ENCODE measurements around the gene ELF5.

The ELF5 gene

DNA sequence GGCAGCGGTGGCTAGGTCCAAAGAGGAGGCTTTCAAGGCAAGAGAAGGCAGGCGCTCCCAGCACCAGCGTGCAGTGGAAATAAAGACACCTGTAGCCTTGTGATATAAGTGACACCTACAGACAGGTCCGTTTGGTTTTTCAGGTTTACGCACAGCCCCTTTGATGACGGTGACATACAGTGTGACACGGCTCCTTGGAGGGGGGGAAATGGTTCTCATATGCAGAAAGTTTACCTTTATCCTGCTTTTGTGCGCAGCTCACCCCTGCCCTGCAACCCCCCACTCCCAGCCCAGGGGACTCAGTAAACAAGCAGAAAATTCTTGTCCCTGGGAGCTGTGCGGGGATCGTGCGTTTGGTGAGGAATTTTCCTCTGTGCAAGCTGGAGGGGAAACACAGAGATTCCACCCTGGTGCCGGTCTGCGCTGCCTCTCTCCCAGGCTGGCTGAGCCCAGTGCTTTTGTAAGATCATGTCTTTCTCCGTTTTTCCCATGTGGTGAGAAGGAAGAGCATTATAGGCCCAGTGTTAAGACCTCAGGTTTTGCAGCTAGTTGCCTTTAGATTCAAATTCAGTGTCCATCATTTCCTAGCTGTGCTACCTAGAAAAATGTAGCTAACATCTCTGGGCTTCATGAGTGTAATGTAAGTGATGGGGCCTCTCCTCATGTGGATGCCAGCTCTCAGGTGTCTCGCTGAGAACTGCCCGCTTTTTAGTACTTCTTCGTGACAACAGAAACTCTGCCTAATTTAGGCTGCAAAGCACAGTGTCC, at the start of gene ELF5:
Gene ELF5 (minus strand): TSS at position 113 of the 768 bp plus-strand sequence. CDS start 8,045 bp downstream, outside the sequence.
- no peak for DNase-seq

DNA sequence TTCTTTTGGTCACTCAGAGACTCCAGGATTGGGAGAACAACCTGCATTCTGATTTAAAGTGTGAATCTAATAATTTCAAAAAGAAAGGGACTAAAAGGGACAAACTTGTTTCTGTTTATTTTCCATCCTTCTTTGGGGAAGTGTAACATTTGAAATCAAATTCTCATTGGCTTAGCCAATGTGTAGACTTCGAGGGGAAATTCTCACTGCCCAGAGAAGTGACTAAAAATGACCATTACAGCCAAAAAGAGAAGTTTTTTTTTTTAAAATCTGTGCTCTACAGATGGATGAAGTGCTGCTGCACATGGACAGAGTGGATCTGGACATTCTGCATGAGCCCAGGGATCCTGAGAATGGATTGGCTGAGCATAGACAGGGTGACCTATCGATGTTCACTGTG, 49.4 kb upstream of the ELF5 start:
- DNase-seq, result no peak

DNA sequence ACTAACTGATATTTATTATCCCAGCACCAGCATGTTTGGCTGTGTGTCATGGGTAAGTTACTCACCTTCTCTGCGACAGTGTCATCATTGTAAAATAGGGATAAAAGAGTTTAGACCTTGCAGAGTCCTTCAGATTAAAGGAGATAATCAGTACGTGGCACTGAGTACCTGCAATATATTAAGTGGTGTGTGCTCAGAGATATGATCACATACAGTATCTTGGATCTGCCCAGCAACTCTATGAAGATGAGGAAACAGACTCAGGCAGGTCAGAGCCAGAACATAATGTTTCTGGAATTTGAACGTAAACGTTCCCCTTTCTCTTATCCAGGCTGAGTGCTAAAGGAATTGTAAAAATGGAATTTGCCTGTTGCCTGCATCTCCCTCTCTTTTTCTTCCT, 46.9 kb upstream of the ELF5 start:
- DNase-seq, result no peak

DNA sequence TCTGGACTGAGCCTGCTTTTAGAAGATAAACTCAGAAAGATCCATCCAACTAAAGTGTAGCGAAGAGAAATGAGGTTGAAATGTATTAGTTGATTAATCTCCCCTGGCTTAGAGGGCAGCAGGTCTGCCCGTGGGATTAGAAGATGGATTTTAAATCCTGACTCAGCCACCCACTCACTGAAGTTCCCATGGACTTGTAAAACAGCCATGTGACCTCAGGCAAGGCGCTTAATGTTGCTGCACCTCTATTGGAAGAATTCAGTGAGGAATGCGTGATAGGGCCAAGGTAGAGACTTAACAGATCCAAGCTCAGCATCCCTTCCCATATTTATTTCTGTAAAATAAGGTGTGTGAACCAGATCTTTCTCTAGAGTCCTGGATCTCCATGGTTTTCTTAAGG, 45.1 kb upstream of the ELF5 start:
- DNase-seq, result peak; percentile 65

DNA sequence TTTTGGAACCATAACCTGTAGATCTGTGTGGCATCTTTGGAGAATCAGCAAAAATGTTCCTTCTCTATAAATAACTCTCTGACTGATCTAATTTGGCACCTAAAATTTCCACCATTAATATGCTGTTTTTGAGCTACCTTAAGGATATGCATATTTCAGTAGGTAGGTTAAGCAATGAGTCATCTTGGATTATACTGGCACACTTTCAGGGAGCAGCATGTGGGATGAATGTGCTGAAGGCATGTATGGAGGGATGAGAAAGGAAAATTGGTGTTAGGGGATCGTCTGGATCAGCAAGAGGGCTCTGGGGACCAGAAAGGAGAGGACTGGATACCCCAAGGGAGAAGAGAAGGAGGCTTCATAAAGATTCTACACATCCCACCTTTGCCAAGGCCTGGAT, 44.6 kb upstream of the ELF5 start:
- no peak for DNase-seq

DNA sequence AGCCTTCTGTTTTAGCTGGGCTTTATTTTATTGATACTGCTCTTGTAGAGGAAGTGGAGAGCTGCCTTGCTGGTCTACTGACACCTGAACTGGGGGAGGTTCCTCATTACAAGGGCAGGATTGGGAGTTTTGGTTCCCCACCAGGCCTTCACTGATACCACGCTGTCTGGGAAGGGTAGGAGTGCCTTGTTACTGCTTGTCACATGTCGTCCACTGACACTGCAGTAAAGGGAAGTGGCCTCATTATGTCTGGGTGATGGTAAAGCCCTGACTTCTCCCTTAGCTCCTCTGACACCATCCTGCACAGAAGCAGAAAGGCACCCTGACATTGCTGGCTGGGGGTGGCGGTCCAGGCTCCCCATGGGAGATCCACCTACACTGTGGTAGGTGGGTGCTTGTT, 38.7 kb upstream of the ELF5 start:
- DNase-seq, result no peak

DNA sequence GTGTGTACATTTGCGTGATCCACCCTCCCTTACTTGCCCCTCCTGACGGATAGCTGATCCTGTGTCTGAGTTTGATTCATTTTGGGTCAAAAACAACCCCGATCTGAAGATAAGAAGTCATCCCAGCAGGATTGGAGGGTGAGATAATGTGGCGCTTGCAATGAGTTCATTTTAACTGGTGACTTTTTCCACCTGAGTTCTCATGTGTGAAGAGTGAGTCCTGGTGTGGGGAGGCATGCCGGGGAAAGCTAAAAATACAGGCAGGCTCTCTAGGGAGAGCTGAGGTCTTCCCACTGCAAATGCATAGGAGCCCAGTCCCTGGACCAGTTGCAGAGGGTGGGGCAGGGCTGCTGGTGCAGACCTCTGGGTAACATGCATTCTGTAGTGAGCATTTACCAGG, 35.7 kb upstream of the ELF5 start:
- DNase-seq, result no peak

DNA sequence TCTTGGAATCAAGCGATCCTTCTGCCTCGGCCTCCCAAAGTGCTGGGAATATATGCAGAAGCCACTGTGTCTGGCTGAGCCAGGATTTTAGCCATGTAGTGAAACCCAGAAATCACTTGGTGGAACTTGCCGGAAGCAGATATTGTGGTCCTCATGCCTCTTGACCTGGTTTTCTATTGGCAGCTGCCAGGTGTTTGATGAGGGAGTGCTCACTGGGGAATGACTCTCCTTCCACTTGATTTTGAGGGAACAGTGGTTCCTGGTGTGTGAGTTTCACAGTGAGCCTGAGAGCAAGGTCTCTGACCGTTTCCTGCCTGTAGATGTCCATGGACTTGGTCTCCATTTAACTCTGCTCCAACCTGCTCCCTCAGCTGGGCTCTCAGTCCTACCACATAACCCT, 34.7 kb upstream of the ELF5 start:
- DNase-seq, result no peak

DNA sequence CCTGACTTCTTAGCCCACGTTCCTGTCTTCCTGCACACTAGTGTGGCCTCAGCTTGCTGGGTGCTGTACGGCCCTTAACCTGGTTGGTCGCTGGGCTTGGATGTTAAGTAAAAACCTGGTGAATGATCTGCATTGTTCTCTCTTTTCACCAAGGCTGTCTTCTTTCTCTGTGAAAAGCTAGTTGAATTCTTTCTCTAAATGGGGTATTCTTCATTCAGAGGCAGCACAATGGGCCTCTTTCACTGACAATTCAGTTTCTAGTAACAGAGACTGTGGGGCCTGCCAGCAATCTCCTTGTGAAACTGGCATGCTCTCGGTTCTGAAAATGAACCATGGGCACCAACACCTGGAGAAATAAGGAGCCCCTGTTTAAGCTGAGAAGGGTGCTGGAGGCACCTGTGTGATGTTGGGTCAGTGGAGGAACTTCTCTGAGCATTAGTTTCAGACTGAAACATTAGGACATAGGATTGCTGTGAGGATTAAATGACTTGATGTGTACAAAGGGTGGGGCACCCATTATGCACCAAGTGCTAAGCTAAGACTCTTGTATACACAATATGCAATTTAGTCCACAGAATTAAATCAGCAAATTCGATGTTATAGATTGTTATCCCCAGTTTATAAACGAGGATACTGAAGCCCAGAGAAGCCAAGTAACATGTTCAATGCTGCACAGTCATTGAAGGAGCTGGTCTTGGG, 33.1 kb upstream of the ELF5 start:
- DNase-seq, result no peak

DNA sequence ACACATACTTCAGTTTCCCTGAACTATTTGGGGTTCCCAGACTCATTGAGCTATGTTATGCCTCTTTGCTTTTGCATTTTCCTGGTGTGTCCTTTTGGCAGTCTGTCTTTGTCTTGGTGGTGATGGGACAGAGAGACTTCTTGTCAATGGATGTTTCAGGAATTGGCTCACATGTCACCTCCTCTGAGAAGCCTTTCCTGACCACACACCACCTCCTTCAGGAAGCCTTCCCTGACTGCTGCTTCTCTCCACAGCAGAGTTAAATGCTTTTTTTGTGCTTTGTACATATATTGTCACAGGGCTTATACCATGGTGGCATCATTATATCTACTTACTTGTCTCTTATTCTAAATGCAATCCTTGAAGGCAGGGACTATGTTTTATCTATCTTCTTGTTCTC, 28.5 kb upstream of the ELF5 start:
- no peak for DNase-seq

DNA sequence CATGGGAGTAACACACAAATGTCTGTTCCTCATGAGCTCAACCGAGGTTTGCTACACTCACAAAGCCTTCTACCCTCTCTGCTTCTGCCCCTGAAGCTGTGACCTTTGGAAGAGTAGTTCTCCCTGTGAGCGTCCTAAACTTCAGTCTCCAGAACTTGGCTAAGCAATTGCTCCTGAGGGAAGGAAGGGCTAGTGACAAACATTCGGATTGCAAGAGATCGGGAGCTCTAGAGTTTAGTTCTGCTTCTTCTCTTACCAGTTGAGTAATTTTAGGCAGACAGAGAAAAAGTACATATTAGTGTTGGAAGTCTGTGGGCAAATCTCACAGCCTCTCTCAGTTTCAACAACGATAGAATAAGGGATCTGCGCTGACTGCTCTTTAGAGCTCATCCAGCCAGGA, 27.3 kb upstream of the ELF5 start:
- no peak for DNase-seq

DNA sequence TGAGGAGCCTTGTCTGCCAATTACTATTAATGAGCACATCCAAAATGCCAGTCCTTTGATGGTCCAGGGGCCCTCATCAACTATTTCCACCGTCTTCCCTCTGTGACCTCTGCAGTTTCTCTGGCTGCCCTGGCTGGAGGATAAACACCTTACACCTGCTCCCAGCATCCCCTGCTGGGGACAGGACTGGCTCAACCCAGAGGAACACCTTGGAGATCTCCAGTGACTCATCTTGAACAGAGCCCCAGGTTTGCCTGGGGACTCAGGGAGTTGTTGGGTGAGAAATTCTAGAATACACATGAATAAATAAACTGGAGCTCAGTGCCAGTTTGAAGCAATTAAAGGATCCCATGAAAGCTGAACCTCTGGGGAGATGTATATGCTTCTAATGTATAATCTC, 24.0 kb upstream of the ELF5 start:
- no peak for DNase-seq

DNA sequence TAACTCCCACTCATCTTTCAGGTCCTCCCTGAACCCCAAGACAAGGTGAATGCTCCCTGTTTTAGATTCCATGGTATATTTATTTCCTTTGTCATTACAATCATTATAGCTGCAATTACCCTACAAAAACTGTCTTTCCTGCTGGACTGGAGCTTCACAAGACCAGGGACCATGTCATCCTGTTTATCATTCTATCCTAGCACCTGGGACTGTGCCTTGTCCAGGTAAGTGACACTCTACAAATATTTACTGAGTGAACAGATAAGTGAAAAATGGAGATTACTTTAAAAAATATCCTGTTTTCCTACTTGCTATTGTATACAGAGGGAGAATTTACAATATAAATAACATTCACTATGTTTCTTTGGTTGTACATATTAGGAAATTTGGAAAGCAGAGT, 22.5 kb upstream of the ELF5 start:
- no peak for DNase-seq

DNA sequence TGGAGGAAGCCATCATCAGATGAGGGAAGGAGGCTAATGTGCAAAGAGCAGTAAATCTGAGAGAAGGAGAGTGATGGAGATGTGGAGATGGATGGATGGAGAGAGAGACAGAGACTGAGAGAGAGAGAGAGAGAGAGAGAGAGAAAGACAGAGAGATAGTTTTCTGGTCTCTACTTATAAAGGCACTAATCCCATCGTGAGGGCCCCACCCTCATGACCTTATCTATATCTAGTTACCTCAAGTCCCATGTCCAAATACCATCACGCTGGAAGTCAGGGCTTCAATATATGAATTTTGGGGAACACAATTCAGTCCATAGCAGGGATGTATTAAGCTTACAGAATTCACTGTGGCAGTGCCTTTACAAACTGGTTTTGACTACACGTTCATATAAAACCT, 21.2 kb upstream of the ELF5 start:
- no peak for DNase-seq

DNA sequence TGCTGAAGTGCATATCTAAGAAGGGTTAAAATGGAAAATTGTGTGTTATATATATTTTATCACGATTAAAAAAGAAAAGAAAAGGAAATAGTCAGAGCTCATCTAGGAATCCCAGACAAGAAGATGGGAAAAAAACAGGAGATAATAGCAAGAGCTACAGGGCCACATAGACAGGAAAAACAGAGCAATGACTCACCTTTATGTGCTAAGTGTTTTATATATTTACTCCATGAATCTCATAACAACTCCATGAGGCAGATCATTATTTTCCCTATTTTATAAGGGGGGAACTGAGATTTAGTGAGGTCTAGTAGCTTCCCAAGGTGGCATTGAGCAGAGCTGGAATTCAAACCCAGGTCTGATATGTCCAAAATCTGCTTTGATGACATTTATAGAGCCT, 18.1 kb upstream of the ELF5 start:
- no peak for DNase-seq

DNA sequence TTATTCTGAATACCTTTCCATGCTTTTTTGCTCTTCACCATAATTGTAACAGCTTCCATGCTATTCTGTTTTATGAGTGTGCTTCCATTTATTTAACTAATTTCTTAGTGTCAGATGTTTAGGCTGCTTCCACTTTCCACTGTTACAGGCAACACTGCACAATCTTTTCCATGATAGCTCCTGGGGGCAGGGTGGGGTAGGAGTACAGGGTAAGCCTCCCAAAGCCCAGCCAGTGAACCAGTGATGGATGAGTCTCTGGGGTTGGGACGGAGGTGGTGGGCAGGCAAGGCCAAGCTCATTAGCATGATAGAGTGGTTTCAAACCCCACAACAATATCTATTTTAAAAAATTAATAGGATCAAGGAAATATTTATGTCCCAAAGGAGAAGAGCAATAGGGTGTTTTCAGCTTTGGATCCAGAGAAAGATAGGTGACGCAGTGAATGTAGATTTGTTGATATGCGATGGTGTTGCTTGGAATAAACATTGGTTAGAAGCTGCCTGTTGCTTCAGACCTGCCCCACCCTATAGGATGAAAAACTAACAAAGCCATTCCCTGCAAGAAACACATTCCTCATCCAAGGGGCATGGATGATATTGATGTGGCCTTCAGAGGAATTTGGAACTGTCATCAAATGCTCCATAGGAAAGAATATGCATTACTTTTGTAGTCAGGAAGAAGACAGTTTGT, 17.1 kb upstream of the ELF5 start:
- no peak for DNase-seq

DNA sequence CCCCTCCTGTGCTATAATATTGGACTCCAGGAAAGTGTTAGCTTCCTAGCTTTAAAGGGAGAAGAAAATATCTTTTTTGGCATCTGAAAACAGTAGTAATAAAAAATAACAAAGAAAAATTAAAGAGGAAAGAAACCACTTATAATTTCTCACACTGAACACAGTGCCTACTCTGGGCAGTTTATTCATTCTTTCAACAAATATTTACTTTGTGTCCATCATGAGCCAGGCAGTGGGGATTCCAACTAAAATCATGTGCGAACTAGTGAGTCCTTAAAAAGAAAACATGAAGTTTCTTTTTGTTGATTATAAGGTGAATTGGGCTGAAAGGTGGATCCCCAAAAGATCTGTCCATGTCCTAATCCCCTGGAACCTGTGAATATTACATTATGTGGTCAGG, 16.0 kb upstream of the ELF5 start:
- no peak for DNase-seq

DNA sequence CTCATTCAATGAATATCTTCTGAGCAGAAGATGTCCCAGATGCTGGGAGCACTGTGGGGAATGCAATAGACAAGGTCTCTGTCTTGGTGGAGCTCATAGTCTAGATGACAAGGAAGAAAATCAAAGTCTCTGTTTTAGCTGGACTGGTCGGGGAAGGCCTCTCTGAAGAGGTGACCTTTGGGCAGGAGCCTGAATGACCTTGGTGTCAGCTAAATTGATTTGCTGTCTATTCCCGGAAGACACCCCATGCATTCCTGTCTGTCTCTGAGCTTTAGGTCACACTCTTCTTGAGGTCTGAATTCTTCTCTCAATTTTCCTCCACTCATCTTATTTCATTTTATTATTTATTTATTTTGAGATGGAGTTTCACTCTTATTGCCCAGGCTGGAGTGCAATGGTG, 14.5 kb upstream of the ELF5 start:
- DNase-seq, result no peak

DNA sequence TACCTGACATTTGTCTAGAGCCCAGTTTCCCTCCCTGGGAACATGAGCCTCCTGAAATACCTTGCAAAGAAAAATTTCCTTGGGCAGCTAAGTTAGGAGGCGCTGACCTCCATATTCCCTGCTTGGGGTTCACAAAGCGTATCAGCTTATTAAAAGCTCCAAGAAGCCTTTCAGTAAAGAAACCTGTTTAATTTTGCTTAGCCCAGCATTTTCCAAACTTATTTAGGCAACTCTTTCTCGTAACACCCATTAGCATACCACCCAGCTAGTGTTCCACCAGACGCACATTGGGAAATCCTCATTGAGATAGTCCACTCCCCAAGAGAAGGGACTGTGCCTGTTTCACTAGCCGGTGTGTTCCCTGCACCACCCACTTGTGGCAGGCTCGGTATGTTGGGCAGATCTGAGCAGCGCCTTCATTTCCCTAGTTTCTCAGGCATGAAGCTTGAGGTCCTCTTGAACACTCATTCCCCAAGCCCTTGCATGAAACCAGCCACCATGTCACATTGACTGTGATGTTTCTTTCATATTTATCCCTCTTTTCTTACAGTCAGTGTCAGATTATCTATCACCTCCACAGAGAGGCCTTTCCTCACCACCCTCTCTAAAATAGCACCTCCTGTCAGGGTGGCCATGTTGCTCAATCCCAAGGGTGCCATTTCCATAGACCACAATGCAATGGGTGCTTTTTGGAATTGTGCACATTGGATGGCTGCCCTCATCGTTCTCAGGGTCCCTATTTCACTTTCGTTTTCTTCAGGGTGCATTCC, 12.5 kb upstream of the ELF5 start:
- DNase-seq, result no peak

DNA sequence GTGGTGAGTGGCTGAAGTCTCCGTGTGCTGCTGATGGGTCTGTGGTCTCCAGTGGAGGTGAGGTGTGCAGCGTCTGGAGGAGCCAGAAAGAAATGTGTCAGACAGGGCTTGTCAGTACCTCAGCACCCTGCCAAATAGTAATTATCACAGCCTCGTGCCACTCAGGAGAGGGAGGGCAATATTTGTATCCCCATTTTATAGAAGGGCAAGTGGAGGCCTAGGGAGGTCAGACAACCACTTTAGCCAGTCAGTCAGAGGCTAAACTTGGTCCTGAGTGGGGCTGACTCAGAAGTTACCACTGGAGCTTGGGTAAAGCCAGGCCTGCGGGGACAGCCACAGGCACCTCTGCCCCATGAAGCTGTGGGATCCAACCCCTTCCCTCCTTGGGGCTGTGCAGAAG, 11.5 kb upstream of the ELF5 start:
- DNase-seq, result no peak

DNA sequence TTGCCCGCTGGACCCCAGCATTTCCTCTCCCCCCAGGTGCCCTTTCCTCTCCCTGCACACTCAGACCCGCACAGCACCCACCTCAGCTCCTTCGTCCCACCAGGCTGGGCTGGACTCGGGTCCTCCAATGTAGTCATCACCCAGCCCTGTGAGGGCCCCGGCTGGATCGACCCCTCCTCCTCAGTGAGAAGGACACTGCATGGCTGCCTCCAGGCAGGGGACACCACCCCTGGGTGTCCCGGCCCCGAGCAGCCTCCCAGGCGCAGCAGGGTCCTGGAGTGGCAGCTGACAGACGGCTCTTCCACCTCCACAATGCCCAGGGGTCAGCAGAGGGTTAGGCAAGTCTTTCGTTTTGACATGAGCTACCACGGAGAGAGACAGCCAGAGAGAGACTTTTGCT, 11.1 kb upstream of the ELF5 start:
- DNase-seq, result no peak

DNA sequence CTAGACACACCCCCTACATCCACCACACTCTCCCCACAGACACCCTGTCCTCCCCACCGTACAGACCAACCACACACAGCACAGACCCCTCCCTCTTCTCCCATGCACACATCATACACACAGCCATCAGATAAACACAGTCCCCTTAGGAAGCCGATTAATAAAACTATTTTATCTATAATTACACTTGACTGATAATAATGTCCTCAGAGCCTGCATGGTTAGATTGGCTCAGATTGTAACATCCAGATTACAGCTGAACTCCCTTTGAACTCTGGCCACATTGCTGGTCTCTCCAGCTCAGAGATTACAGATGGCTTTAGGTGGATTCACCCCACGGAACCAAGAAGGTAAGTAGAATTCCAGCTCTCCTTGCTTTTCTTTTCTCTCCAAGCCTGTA, 9.5 kb upstream of the ELF5 start:
- DNase-seq, result no peak

DNA sequence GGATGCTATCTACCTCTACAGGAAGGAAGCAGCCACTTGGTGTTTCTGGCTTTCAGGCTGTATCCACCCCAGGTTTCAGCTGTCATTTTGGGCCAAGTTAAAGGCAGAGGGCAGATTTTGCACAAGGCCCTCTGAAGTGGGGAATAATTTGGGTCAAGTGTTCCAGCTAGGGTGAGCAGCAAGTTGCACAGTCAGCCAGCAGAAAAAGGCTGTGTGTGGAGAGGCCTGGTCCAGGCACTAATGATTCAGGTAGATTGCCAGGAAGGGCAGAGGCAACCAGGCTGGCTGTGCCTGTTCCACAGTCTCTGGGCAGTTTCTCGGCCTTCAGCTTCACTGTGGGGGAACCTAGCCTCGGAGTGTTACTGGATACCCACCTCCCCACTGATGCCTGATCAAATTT, 8.6 kb upstream of the ELF5 start:
- DNase-seq, result no peak

DNA sequence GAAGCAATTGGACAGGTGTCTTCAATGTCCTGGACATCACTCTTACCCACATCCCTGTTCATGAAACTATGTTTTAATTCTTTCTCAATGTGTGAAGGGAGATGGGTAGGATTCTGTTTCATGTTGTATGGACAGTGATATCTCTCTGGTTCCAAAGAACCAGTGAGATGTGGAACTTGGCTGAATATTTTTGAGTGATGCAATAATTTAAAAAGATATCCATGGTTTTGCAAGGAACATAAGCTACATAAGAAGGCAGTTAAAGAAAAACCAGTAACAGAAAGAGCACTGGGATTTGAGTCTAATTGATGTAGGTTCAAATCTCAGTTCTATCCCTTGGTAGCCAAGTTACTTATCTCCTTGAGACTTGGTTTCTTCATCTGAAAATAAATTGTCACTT, 7.7 kb upstream of the ELF5 start:
- no peak for DNase-seq

Measured in NCI-H82 (cell line).